A549 (cell line): ENCODE measurements around the gene FBN2. TPM values are rescaled to one million over a fixed set of nuclear protein-coding genes. Genes with fewer than 3 reads are reported as not detected.

Experiments
- ATAC-seq, 2 experiments: fragments of 200-7000 bp in 1 of 2; fragments of >200 bp in 1 of 2; cut with Nextera tagmentation in 1 of 2; cut with Tn5 transposase in 1 of 2; 3 replicates each; pipeline versions ENCODE4 v1.8.0 to v1.9.1; 2018 to 2020; ENCODE audit warnings: mild to moderate bottlenecking in 1 of 2, moderate library complexity in 1 of 2
- CTCF ChIA-PET: fragments of 300-600 bp; sonication (Branson Sonifier 250); formaldehyde crosslinking; extraction: SDS; loops from one replicate; lab custom pipeline; 2021; ENCODE audit warnings: antibody characterized with exemption, inconsistent platforms; lab: Yijun Ruan, JAX
- POLR2A ChIA-PET: fragments of 350-600 bp; formaldehyde crosslinking; extraction: SDS; loops from one replicate; lab custom pipeline; 2021; ENCODE audit warnings: antibody characterized with exemption, inconsistent platforms; lab: Yijun Ruan, JAX
- DNase-seq, 2 experiments: peaks; one replicate each; pipeline versions ENCODE4 v3.0.0 to v3.0.0-alpha.2; 2011 to 2016; ENCODE audit warnings: low read depth in 1 of 2, low spot score in 1 of 2
- FAIRE-seq: peaks from 2 replicates; lab custom pipeline; 2011; peaks lifted over from hg19 to GRCh38; lab: Jason Lieb, UNC
- H3K27ac ChIP-seq, 2 experiments: fragments of >200 bp; sonication (Bioruptor Twin); formaldehyde crosslinking; 3 replicates each; pipeline ENCODE4 v1.5.1; 2016 to 2017
- H3K4me1 ChIP-seq: fragments of >200 bp; sonication (Bioruptor Twin); formaldehyde crosslinking; 3 replicates; pipeline ENCODE4 v1.6.1; 2016
- H3K4me2 ChIP-seq: fragments of >200 bp; sonication (Bioruptor Twin); formaldehyde crosslinking; 3 replicates; pipeline ENCODE4 v1.6.1; 2016
- H3K4me3 ChIP-seq: fragments of >200 bp; sonication (Bioruptor Twin); formaldehyde crosslinking; 3 replicates; pipeline ENCODE4 v1.5.1; 2016
- H3K9me3 ChIP-seq: fragments of >200 bp; sonication (Bioruptor Twin); formaldehyde crosslinking; 3 replicates; pipeline ENCODE4 v1.6.1; 2016
- BCL3 ChIP-seq: fragments of >200 bp; sonication (Bioruptor Twin); formaldehyde crosslinking; IDR thresholded peaks from 3 replicates; pipeline ENCODE4 v1.6.1; 2016
- CBX2 ChIP-seq: fragments of 200-600 bp; sonication (generic); IDR thresholded peaks from 2 replicates; pipeline ENCODE4 v1.6.1; 2016; ENCODE audit warnings: low read depth, mild to moderate bottlenecking, borderline replicate concordance
- CBX8 ChIP-seq: fragments of 200-600 bp; sonication (generic); IDR thresholded peaks from 2 replicates; pipeline ENCODE4 v1.6.1; 2016
- CTCF ChIP-seq: fragments of >200 bp; sonication (Bioruptor Twin); formaldehyde crosslinking; IDR thresholded peaks from 3 replicates; pipeline ENCODE4 v1.5.1; 2016
- EHF ChIP-seq: fragments of 250-450 bp; sonication (Bioruptor Pico); IDR thresholded peaks from 2 replicates; pipeline ENCODE4 v1.5.0; 2020; ENCODE audit warnings: mild to moderate bottlenecking
- EHMT2 ChIP-seq: fragments of 200-600 bp; sonication (generic); IDR thresholded peaks from 2 replicates; pipeline ENCODE4 v1.6.1; 2016; ENCODE audit warnings: antibody characterized with exemption, low read depth, mild to moderate bottlenecking, moderate library complexity
- FOSL2 ChIP-seq, 2 experiments: fragments of 450-650 bp in 1 of 2; fragments of >200 bp in 1 of 2; sonication (Bioruptor Twin) in 1 of 2; formaldehyde crosslinking; IDR thresholded peaks; 2 replicates each; pipeline versions ENCODE4 v1.5.0 to v1.6.1; 2016 to 2020; ENCODE audit warnings: mild to moderate bottlenecking in 1 of 2, moderate library complexity in 1 of 2
- HOXA7 ChIP-seq: fragments of 250-450 bp; sonication (Bioruptor Pico); IDR thresholded peaks from 2 replicates; pipeline ENCODE4 v1.5.0; 2020; ENCODE audit warnings: mild to moderate bottlenecking, moderate library complexity
- HOXB13 ChIP-seq: fragments of 250-450 bp; sonication (Bioruptor Pico); IDR thresholded peaks from 2 replicates; pipeline ENCODE4 v1.5.0; 2020; ENCODE audit warnings: low read depth, mild to moderate bottlenecking, moderate library complexity
- JUN ChIP-seq, 2 experiments: fragments of >200 bp; sonication (Bioruptor Twin); formaldehyde crosslinking; IDR thresholded peaks; 2 replicates in 1 of 2; 3 replicates in 1 of 2; pipeline ENCODE4 v1.6.1; 2016 to 2017
- JUNB ChIP-seq: fragments of >200 bp; sonication (Bioruptor Twin); formaldehyde crosslinking; IDR thresholded peaks from 2 replicates; pipeline ENCODE4 v1.6.1; 2016
- KDM1A ChIP-seq: fragments of 200-600 bp; sonication (generic); IDR thresholded peaks from 2 replicates; pipeline ENCODE4 v1.6.1; 2016; ENCODE audit warnings: low read depth, mild to moderate bottlenecking
- MAFK ChIP-seq: fragments of 450-650 bp; IDR thresholded peaks from 2 replicates; pipeline ENCODE4 v1.6.1; 2014; ENCODE audit not compliant: partially characterized antibody
- MYC ChIP-seq: IDR thresholded peaks from 2 replicates; pipeline ENCODE4 v1.6.1; 2012; ENCODE audit warnings: mild to moderate bottlenecking, inconsistent platforms, low read length, improper control_type of control experiment, borderline replicate concordance
- NFE2L2 ChIP-seq: fragments of 150-350 bp; conservative IDR thresholded peaks from 2 replicates; pipeline ENCODE4 v1.6.1; 2014; ENCODE audit warnings: low read length
- NR3C1 ChIP-seq: fragments of >200 bp; sonication (Bioruptor Twin); formaldehyde crosslinking; IDR thresholded peaks from 3 replicates; pipeline ENCODE4 v1.6.1; 2017
- PBX3 ChIP-seq: IDR thresholded peaks from 2 replicates; pipeline ENCODE4 v1.6.1; 2012
- RAD21 ChIP-seq, 2 experiments: fragments of >200 bp in 1 of 2; sonication (Bioruptor Twin) in 1 of 2; formaldehyde crosslinking in 1 of 2; IDR thresholded peaks in 1 of 2; conservative IDR thresholded peaks in 1 of 2; 2 replicates in 1 of 2; 3 replicates in 1 of 2; pipeline ENCODE4 v1.6.1; 2012 to 2018; ENCODE audit warnings: inconsistent platforms in 1 of 2
- RARB ChIP-seq: fragments of 250-450 bp; sonication (Bioruptor Pico); IDR thresholded peaks from 2 replicates; pipeline ENCODE4 v1.8.0; 2021; ENCODE audit warnings: mild to moderate bottlenecking, moderate library complexity
- RCOR1 ChIP-seq: fragments of 150-350 bp; IDR thresholded peaks from 2 replicates; pipeline ENCODE4 v1.6.1; 2014; ENCODE audit warnings: antibody characterized with exemption, low read length, low read depth
- REST ChIP-seq: fragments of 200-600 bp; sonication (generic); IDR thresholded peaks from 2 replicates; pipeline ENCODE4 v1.6.1; 2016; ENCODE audit warnings: antibody characterized with exemption, mild to moderate bottlenecking, moderate library complexity
- ZC3H11A ChIP-seq: fragments of 450-650 bp; IDR thresholded peaks from 2 replicates; pipeline ENCODE4 v1.6.1; 2014; ENCODE audit warnings: antibody characterized with exemption, mild to moderate bottlenecking
- WGBS: methylation state at CpG from one replicate; pipeline ENCODE4 v1.1.6; 2017; ENCODE audit errors: missing lambda C conversion rate; 5-methylcytosine and 5-hydroxymethylcytosine counted together
- polyA plus RNA-seq, 4 experiments: library from polyadenylated mRNA; depleted of rRNA in 3 of 4; stranded (reverse); fragments of >200 nt; fragmentation: RNase III in 1 of 4; extraction: RNeasy Plus Mini Kit Qiagen cat#74134 plus additional on column Dnase treatment in 1 of 4; gene quantifications; 2 replicates in 3 of 4; 3 replicates in 1 of 4; pipeline ENCODE4 v1.2.3, GENCODE V29; 2011 to 2017

FBN2 gene
- polyA plus RNA-seq, 2 of the 4 experiments (the other 2 are of a cell fraction), result 22.2 to 22.7 TPM

- Histone ChIP-seq H3K4me1 (no peaks in the 10 kb centered on the region), H3K9me3 (0 out of 3 replicates have a peak, but pooled peaks cover 2% of the 10 kb centered on the region), H3K27ac (no peak overlapping the region), H3K4me3 (no peak overlapping the region), H3K4me2 (no peak overlapping the region)
- POLR2A ChIA-PET, result no interaction called here
- no peak for TF ChIP-seq ZC3H11A
- TF ChIP-seq KDM1A, result no peak
- no peak for TF ChIP-seq PBX3
- no peak for TF ChIP-seq RCOR1
- TF ChIP-seq MYC, result no peak
- TF ChIP-seq REST, result no peak
- TF ChIP-seq NFE2L2, result no peak
- no peak for TF ChIP-seq NR3C1
- TF ChIP-seq RAD21 (conservative IDR thresholded peaks at IDR 0.05 in 1 of 2, IDR thresholded peaks at IDR 0.05 in 1 of 2), result no peak
- TF ChIP-seq HOXA7 (CRISPR knock-in tag), result no peak
- TF ChIP-seq EHF (CRISPR knock-in tag), result no peak
- no peak for TF ChIP-seq HOXB13
- TF ChIP-seq CBX2, result no peak
- no peak for TF ChIP-seq FOSL2 (IDR thresholded peaks at IDR 0.05)
- TF ChIP-seq FOSL2 (CRISPR knock-in tag; IDR thresholded peaks at IDR 0.05), result no peak
- no peak for TF ChIP-seq MAFK
- TF ChIP-seq JUNB, result no peak
- no peak for TF ChIP-seq EHMT2
- TF ChIP-seq RARB (CRISPR knock-in tag), result no peak
- TF ChIP-seq CBX8, result no peak
- TF ChIP-seq BCL3, result no peak
- no peak for DNase-seq
- 53% methylated on average over 5 of the region's 5 CpGs for WGBS
- no peak for FAIRE-seq
- CTCF ChIA-PET, result no interaction called here
- no peak for ATAC-seq
Observed at GRCh38 chr5:128546658-128547281, 8.7 kb upstream of the FBN2 start.

GRCh38 chr5:128541385-128541784 lies 3.3 kb upstream of the FBN2 start:
- FAIRE-seq (no peak), DNase-seq (no peak), ATAC-seq (no peak)
- Histone ChIP-seq H3K4me1 (peaks cover 6% of the 10 kb centered on the region; the same call in 1 of the 3 replicates), H3K4me3 (no peak overlapping the region), H3K9me3 (0 out of 3 replicates have a peak, but pooled peaks cover 2% of the 10 kb centered on the region), H3K4me2 (no peak overlapping the region), H3K27ac (no peak overlapping the region)
- TF ChIP-seq CTCF (no peak), JUN (IDR thresholded peaks at IDR 0.05) (no peak)
- POLR2A ChIA-PET, result no interaction called here
- WGBS, result 81% methylated on average over 3 of the region's 3 CpGs
- CTCF ChIA-PET, result no interaction called here
